ENCODE results near the gene HEATR3.

The HEATR3 gene

DNA sequence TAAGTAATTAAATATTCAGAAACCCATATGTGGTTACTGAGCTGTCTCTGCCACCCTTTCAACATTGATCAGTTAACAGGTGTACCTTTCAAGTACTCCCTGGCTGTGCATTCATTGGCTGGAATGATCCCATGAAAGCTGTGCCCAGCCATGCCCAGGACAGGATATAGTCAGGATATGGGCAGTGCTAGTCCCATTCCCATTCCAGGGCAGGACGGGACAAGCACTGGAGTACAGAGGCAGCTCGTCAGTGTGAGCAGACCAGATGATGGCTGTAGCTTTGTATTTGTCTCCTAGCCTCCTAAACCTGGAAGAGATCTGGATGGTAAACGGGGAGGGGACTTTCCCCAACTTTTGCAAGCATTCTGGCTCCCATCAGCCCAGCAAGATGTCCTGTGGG, 22.5 kb downstream of the HEATR3 start:
- in situ Hi-C loops (cut with MboI; ENCODE audit: low sequenced_read_pairs, unreplicated experiment): no loop called here
- TF ChIP-seq, protein P1, sequence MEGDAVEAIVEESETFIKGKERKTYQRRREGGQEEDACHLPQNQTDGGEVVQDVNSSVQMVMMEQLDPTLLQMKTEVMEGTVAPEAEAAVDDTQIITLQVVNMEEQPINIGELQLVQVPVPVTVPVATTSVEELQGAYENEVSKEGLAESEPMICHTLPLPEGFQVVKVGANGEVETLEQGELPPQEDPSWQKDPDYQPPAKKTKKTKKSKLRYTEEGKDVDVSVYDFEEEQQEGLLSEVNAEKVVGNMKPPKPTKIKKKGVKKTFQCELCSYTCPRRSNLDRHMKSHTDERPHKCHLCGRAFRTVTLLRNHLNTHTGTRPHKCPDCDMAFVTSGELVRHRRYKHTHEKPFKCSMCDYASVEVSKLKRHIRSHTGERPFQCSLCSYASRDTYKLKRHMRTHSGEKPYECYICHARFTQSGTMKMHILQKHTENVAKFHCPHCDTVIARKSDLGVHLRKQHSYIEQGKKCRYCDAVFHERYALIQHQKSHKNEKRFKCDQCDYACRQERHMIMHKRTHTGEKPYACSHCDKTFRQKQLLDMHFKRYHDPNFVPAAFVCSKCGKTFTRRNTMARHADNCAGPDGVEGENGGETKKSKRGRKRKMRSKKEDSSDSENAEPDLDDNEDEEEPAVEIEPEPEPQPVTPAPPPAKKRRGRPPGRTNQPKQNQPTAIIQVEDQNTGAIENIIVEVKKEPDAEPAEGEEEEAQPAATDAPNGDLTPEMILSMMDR (IDR thresholded peaks at IDR 0.05; ENCODE audit: borderline replicate concordance, control extremely low read depth, extremely low read depth, insufficient read depth, missing control alignments): no peak
- no peak for DNase-seq (ENCODE audit: low spot score)

DNA sequence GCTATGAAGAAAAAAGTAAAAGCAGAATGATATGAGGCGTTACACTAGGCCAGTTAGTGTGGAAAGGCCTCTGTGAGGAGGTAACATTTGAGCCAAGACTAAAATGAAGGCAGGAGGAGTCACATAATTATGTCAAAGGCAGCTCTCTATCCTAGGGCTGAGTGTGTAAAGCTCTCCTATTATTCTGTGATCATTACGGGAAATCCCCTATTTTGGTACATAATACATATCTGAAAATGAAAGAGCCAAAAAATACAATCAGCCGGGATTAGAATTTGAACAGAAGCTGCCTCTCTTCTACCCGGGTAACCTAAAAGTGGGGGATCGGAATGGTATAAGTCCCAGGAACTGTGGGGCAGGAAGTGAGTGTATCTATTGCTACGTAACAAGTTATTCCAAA, 27.1 kb downstream of the HEATR3 start:
- in situ Hi-C loops (cut with MboI; ENCODE audit: low sequenced_read_pairs, unreplicated experiment): no loop called here
- TF ChIP-seq, protein P1 (IDR thresholded peaks at IDR 0.05; ENCODE audit: borderline replicate concordance, control extremely low read depth, extremely low read depth, insufficient read depth, missing control alignments): no peak
- DNase-seq (ENCODE audit: low spot score): no peak

DNA sequence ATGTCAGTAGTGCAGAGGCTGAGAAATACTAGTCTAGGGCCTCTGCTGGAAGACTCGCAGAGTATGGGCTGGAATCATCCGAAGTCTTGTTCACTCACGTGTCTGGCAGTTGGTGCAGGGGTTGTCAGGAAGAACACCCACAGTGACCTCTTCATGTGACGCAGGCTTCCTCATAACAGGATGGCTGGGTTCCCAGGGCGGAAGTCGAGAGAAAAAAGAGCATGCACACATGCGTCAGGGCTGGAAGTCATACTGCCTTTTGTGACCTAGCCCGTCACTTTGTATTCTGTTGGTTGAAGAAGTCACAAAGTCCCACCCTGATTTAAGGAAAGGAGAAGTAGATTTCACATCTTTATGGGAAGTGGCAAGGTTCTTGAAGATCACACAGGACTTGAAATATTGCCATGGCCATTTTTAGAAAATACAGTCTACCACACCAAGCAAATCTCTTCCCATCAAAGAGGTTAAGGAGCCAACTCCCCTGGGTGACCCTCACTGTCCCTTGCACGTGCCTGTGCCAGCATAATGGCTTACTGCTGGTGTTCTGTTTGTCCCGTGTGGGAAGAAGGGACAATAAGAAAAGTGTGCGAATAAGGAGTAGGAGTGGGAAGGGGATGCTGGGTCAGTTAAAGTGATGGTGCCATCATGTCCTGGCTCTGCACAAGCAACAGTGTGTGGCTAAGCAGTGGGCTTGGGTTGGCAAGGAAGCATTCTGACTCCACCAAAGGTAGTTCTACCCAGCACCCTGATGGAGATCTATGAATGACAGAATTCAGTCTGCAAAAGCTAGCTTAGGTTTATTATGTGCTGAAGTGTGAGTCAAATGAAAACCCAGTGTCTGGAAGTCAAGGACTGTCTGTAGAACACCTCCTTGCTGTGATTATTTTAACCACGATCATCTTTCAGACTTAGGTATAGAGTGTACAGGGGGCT, 28.1 kb downstream of the HEATR3 start:
- peak; percentile 26 for DNase-seq (ENCODE audit: low spot score)
- TF ChIP-seq, protein P1 (IDR thresholded peaks at IDR 0.05; ENCODE audit: borderline replicate concordance, control extremely low read depth, extremely low read depth, insufficient read depth, missing control alignments): no peak
- in situ Hi-C loops (cut with MboI; ENCODE audit: low sequenced_read_pairs, unreplicated experiment): no loop called here

DNA sequence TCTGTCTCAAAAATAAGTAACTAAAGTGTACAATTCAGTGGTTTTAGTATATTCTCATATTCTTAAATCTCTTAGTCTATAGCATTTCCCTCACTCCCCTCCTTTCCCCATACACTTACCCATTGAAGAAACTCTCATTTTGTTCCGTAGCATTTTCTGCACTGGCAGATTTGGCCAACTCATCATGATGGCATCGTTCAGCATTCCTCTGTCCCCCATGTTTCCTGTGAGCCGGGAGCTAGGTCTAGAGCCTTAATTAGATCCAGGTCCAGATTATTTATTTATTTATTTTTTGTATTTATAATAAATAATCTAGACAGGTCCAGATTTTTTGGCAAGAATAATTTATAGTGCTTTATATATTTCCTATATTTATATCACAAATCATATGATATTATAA, 31.0 kb downstream of the HEATR3 start:
- in situ Hi-C loops (cut with MboI; ENCODE audit: low sequenced_read_pairs, unreplicated experiment): no loop called here
- DNase-seq (ENCODE audit: low spot score): no peak
- TF ChIP-seq, protein P1 (IDR thresholded peaks at IDR 0.05; ENCODE audit: borderline replicate concordance, control extremely low read depth, extremely low read depth, insufficient read depth, missing control alignments): no peak

DNA sequence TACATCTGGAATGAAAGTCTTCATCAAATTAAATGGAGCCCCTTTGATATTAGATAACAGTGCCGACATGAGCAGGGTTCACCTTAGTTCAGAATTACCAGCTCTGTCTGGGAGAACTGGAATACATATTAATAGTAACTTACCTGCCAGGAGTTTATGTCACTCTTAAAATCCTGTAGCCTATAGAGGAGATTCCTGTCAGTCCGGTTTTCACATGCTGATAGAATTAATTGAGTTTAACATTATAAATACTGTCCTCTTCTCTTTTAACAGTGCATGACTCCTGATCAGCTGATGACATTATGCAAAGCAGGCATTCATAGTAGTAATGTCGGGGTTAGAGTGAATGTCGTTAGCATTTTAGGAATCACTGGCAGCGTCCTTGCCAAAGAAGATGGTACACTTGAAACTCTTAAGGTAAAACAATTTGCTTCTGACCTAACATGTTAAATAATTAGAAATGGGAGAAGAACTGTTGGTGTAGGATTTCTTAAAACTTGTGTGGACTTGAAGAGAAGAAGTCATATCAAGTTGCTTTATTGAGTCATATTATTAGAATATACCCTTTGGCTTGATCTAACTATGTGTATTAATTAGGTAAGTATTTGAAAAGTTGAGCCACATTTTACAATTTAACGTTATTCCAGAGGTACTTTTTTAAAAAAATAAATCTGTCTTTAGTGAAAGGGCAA, 34.3 kb downstream of the HEATR3 start:
- DNase-seq (ENCODE audit: low spot score): no peak
- in situ Hi-C loops (cut with MboI; ENCODE audit: low sequenced_read_pairs, unreplicated experiment): no loop called here

DNA sequence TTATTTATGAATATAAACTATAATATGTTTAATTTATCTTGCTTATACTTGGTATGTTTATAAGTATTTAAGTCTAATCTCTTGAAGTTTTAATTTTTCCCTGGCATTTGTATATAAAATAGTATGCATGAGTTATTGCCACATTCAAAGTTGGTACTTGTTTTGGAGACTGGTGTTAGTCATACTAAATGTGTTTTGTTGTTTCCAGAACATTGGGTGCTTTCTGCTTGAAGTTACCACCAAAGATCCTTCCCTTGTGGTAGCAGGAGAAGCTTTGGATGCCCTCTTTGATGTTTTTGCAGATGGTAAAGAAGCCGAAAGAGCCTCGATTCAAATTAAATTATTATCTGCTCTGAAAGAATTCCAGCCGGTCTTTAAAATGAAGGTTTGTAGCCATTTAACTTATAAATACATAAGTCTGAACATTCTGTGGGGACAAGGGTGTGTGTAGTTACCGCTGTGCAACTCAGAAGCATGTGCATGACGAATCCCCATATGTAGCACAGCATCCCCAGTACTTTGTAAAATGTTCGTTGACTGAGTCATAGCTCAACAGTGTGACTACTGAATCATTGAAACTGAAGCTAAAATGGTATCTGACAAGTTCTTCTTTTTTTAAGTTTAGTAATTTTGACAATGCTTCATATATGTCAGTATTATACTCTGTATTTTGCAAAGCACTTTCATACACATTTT, 36.4 kb downstream of the HEATR3 start:
- in situ Hi-C loops (cut with MboI; ENCODE audit: low sequenced_read_pairs, unreplicated experiment): no loop called here
- DNase-seq (ENCODE audit: low spot score): peak; percentile 40
- TF ChIP-seq, protein P1 (IDR thresholded peaks at IDR 0.05; ENCODE audit: borderline replicate concordance, control extremely low read depth, extremely low read depth, insufficient read depth, missing control alignments): no peak

More for the DNA sequence above, 34.3 kb downstream of the HEATR3 start:
- TF ChIP-seq, protein P1 (IDR thresholded peaks at IDR 0.05; ENCODE audit: borderline replicate concordance, control extremely low read depth, extremely low read depth, insufficient read depth, missing control alignments): no peak
